GM18508 (cell line): ENCODE results near the gene TTI1.

Experiments
- ATAC-seq: cut with Tn5 transposase; IDR thresholded peaks from one replicate; pipeline ENCODE4 v1.9.1; 2021; ENCODE audit warnings: moderate number of reproducible peaks; ENCODE audit not compliant: insufficient read depth, unreplicated experiment

TTI1 gene

DNA sequence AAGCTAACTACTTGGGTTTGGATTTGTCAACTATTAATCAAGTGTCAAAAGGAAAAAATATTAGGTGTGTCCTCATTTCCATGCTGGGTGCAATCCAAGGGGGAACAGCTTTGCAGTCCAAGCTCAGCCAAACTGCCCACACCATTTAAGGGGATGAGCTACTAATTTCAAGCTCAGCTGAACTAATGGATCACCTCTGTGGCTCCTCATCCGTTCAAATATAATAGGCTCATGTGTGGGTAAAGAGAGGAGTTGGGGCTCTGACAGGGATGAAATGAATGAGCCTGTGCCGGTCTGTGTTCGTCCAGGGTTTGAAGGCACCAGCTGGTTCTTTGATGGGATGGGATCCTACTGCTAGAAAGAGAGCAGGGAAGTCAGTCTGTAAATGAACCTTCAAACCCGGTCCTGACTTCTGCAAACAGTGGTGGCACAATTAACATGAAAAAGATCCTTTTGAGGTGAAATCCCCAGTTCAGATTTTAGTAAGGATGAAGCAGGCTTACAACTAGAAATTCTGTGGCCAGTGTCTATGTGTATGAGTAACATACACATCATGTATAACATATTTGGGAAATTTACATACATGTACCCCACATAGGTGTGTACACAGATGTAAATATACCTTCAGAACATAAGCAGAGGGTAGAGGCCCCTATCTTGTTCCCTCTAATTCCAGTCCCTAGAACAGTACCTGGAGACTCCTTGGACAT is 41.9 kb downstream of the TTI1 start:
- no peak for ATAC-seq

- peak; percentile 77 for ATAC-seq
These were observed 42.6 kb downstream of the TTI1 start for GRCh38 chr20:37990571-37991151.

GRCh38 chr20:37989601-37990295 is 43.5 kb downstream of the TTI1 start:
- no peak for ATAC-seq

DNA sequence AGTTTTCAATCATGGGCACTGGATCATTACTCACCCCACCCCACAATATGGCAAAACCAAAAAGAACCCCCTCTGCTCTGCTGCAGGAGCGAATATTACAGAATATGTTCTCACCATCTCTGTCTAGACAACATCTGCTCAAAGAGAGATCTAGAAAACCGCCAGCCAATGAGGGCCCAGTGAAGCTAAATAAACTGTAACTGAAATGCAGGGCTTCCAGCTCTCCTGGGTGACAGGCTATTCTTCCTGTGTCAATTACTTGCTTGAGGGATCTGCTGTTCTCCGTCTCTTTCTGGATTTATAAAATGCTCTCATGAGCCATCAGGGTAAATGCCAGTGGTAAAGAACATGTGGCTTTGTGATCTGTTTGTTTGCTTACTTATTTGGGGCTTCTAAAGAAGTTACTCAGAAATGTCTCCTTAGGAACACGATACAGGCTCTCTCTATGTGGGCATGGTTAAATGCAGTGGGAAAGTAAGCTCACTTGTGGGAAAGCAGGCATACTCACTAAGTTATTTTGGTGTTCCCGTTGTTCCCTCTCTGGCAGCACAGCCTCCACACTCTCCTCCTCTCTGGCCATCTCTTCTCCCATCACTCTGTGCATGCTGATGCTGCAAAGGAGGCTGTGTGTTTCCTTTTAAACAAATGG is 44.8 kb downstream of the TTI1 start:
- no peak for ATAC-seq

- ATAC-seq = no peak
These were observed 45.5 kb downstream of the TTI1 start for GRCh38 chr20:37987602-37988290.

DNA sequence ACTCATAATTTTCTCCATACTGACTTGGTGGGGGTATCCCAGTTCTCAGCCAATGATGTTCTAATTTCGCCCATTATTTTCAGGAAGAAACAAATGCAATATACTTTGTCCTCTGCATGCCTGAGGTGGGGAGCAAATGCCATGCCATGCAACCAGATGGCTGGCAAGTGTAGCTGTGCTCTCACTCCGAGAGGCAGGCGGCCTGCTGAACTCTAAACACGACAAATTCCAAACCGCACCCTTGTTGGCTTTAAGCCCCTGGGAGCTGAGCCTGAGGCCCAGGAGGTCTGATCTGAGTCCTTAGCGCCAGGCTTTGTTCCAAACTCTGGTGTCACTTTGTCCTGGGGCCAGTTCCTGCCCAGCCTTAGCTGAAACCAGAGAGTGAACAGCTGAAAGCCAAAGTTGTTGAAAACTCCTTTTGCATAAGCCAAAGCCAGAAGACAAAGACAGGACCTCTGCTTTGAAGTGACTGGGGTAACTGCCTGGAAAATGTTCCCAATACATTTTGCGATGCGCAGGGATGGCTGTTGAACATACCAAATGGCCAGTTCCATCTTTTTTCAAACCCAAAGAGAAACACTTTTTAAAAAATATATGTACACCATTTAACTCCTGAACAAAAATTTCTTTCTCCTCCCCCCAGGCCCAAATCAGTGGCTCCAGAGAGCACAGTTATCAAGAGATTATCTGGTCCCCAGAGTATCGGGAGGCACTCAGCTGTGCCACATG is 46.2 kb downstream of the TTI1 start:
- ATAC-seq = no peak

DNA sequence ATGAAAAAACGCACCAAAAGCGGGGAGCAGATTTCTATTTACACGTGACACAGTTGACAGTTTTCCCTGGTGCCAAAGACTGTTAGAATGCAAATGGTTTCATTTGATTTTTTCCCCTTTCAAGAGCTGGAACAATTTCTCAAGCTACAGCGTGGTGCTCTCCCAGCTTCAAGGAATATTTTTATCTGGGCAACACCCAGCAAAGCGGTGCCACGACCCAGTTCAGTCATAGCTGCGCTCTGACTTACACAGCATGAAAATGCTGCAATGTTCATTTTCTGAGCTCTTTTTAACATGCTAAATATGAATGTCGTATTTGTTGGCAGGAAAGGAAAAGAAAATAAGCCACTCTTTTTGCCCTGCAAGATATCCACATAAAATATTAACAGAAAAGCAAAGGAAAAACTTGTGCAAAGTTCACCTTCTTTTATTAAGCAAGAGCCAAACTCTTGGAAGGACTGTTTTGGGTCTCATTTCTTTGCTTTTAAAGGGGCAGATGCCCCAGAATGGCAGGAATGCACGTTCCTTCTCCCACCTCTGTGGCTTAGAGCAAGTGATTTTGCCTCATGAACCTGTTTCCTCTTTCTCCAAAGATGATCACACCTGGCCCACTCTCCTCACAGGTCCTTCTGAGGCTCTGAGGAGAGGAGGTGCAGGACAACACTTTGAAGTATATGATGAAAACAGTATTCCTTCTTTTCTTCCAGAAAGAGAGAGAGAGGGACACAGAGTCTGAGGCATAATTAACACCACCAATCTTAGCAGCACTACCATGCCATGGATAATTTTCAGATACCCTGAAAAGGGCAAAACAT is 47.0 kb downstream of the TTI1 start:
- no peak for ATAC-seq

GRCh38 chr20:37984018-37984785 is 49.1 kb downstream of the TTI1 start:
- ATAC-seq = no peak

GRCh38 chr20:37983286-37983685 is 50.0 kb downstream of the TTI1 start:
- no peak for ATAC-seq

GRCh38 chr20:37981568-37981967 is 51.7 kb downstream of the TTI1 start:
- no peak for ATAC-seq

DNA sequence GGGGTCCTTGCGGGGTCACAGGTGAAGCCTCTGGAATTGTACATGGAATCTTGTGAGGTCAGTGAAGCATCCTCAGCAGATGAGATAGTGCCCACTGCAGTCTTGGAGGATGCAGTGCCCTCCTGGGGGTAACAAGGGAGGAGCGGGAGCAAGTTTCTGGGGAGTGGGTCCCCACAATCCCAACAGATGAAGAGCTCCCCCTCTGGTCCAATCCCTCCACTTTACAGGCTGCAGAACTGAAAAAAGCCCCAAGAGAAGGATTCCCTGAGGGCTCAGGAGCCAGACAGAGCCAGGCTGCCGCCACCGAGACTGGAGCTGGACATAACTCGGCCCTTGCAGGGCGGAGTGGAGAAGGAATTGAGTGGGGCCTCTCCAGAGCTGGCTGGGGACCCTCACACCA is 52.4 kb downstream of the TTI1 start:
- ATAC-seq = no peak

DNA sequence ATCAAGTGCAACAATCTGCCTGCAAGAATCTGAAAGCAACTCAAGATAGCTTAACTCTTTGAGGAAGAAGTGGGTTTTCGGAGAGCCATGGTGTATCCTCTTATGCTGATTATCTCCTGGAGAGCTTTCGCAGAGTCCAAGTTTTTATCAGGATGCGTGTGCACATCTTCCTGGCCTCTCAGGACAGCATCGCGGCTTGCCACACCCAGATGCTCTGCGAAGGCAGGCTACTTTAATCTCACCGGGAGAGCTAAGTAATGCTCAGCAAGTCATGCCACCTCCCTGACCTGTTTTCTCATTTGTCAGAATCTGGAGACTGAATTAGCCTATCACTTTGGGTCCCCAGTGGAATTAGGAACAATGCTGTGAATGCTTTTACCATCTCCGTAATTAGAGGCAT is 52.9 kb downstream of the TTI1 start:
- ATAC-seq = no peak

DNA sequence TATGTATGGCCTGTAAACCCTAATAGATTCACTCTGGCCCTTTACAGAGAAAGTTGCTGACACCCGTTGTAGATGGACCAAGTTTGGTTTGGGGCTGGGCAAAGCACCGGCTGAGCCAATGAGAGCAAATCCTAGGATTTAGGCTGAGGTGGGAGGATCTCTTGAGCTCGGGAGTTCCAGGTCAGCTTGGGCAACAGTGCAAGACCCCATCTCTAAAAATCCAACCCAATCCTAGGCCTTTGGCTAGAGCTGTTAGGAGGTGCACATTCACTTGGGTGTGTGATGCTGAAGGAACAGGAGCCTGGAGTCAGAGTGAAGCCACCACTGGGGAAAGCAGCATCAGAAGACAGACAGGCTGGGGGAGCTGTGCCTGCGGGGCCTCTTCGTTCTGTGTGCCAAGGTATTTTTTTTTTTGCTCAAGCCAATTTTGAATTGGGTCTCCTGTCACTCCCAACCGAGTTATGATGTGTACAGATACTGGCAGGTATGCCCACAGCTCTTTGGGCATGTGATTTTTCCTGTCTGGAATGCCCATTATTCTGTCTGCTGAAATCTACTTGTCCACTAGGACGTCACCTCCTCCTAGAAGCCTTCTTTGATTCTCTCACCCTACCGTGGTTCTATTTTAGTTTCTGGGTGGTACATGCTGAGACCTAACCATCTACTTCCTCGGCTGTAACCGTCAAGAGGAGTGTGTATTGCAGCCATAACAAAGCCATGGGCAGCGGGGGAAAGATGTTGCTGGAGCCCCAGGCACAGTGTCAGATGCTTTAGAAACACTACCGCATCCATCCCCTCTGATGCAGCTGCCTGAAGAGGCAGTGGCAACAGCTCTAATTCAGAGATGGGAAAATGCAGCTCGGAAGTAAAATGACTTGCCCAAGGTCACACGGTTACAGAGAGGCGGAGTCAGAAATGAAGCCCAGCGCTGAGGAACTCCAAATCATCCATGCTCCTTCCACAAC is 54.0 kb downstream of the TTI1 start:
- ATAC-seq = no peak

- ATAC-seq = no peak
These were observed 55.5 kb downstream of the TTI1 start for GRCh38 chr20:37977786-37978185.

DNA sequence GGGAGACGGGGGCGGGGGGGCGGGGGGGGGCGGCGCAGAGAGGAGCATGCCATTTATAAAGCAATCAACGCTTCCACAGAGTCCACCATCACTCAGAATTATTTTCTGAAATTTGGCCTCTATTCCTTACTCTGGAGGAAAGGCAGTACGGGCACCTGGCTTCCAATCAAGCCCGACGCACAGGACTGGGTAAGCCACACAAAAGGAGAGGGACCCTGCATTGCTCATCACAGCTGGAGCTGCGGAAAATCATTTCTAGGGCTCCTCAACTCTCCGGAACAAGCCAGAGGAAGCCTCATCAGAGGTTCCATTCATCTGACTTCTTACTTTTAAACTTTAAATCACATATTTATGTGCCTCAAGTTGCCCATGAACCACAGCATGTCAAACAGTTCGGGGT is 55.9 kb downstream of the TTI1 start:
- no peak for ATAC-seq

- no peak for ATAC-seq
These were observed 56.4 kb downstream of the TTI1 start for GRCh38 chr20:37976887-37977286.
